T47D (cell line): ENCODE results near the gene ASCC3.

Source experiments
- DNase-seq, 2 experiments: peaks; one replicate each; pipeline versions ENCODE4 v3.0.0 to v3.0.0-alpha.2; 2011 to 2012; ENCODE audit warnings: low read depth in 1 of 2, low spot score in 1 of 2
- JUND ChIP-seq: IDR thresholded peaks from 2 replicates; pipeline ENCODE4 v1.6.1; 2012; ENCODE audit warnings: low read depth
- in situ Hi-C: cut with HindIII; loops from 2 replicates; pipeline ENCODE4 v1.10.0; 2016; ENCODE audit warnings: low sequenced_read_pairs, low pct_unique_long_range_greater_than_20kb

ASCC3 gene

DNA sequence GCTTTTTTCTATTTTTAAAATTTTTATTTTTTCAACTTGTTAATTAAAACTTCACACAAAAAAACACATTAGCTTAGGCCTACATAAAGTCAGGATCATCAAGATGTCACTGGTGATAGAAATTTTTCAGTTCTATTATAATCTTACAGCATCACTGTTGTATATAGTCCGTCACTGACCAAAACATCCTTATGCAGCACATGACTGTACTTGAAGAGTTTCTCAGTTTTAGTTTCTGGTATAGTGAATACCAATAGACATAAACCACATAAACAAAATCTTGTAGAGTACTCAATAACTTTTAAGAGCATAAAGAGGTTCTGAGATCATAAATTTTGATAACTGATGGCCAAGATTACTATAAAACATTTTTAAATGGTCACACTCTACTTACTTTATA lies 71.8 kb downstream of the ASCC3 start:
- in situ Hi-C loops, result no loop called here
- TF ChIP-seq JUND, result no peak
- no peak for DNase-seq

DNA sequence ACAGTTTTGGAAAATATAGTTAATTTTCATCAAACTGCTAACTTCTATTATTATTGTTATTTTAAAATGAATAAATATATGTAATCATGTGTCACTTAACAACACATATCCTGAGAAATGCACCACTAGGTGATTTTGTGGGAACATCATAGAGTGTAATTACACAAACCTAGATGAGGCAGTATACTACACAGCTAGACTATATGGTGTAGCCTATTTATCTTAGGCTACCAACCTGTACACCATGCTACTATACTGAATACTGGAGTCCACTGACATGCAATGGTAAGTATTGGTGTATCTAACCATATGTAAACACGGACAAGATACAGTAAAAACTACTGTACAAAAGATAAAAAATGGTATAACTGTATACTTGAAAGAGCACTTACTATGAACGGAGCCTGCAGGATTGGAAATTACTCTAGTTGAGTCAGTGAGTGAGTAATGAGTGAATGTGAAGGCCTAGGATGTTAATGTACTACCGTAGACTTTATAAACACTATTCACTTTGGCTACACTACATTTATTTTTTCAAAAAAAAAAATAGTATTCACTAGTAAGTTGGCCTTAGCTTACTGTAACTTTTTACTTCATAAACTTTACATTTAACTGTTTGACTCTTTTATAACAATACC lies 72.4 kb downstream of the ASCC3 start:
- DNase-seq, result no peak
- no peak for TF ChIP-seq JUND
- in situ Hi-C loops, result no loop called here

DNA sequence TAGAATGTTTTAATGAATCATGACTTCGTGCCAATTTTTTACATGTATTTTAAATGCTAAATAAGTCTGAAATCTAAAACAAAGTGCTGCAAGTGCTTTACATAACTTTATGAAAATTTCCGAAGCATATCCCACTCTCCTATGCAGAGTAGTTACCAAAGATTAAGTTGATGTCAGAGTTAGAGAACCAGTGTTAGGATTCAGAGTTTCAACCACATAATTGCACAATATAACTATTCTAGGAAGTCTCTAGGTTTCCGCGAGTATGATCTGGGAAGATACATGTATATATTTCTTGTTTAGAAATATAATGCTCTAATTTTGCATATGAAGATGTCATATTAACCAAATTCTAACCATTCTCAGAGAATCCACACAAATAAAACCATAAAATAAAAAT lies 74.8 kb downstream of the ASCC3 start:
- no peak for TF ChIP-seq JUND
- no peak for DNase-seq
- in situ Hi-C loops, result no loop called here

DNA sequence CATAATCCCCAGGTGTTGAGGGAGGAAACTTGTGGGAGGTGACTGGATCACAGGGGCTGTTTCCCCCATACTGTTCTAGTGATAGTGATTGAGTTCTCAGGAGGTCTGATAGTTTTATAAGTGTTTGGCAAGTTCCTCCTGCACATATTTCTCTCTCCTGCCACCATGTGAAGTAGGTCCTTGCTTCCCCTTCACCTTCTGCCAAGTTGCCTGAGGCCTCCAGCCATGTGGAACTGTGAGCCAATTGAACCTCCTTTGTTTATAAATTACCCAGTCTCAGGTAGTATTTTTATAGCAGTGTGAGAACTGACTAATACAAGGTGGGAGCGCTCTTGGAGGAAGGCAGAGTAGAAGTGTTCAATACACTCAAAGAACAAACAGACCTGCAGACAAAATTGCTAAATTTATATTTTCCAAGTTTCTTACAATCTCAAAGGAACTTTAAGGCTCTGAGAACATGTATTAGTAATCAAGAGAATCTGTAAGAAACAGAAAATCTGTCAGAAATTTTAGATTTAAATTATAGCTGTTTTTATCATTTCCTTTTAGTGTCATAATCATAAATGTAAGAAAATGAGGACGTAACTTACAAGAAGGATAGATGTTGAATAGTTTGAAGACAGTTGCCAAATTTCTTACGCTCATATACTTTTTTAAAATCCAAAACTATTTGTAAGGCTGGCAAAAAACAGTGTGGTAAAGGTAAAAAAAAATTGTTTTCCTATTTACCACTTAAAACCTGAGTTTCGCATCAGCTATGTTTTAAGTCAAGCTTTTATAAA lies 77.7 kb downstream of the ASCC3 start:
- peak in 1 of 2 experiments; percentile 55 for DNase-seq
- no peak for TF ChIP-seq JUND
- in situ Hi-C loops, result no loop called here

DNA sequence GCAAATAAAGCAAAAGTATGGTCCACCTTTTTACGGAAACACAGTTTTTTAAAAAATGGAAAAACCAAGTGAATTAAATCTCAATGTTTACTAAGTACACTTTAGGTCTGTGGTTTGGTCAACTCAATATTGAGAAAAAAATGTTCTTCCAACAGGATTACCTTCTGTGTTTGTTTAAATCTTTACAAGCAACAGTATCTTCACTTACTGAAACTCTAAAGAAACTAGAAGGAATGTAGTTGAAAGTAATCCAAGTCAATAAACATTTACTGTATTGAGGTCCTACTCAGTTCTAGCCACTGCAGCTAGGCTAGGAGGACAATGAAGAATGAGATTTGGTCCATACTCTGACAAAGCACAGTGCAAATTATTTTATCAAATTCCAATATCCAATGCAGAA lies 80.1 kb downstream of the ASCC3 start:
- TF ChIP-seq JUND, result no peak
- in situ Hi-C loops, result no loop called here
- DNase-seq, result peak in 1 of 2 experiments; percentile 7

DNA sequence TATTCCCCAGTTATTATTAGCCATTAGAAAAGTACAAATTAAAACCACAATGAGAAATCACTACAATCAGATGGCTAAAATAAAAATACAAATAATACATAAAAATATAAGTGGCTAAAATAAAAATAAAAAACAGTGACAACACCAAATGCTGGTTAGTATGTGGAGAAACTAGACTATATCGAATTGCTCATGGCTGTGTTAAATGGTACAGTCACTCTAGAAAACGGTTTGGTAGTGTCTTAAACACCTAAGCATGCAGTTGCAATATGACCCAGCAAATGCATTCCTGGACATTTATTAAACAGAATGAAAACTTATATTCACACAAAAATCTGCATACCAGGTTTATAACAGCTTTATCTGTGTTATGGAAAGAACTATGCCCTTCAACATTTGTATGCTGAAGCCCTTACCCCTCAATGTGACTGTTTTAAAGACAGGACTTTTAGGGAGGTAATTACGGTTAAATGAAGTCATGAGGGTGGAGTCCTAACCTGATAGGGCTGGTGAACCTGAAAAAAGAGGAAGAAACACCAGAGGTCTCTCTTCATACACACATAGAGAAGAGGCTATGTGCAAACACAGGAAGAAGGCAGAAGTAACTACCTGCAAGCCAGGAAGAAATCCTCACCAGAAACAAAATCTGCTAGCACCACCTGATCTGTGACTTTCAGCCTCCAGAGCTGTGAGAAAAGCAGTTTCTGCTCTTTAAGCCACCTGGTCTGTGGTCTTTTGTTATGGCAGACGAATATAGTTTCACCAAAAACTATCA lies 84.9 kb downstream of the ASCC3 start:
- DNase-seq, result peak in 1 of 2 experiments; percentile 13
- in situ Hi-C loops, result no loop called here
- TF ChIP-seq JUND, result no peak

DNA sequence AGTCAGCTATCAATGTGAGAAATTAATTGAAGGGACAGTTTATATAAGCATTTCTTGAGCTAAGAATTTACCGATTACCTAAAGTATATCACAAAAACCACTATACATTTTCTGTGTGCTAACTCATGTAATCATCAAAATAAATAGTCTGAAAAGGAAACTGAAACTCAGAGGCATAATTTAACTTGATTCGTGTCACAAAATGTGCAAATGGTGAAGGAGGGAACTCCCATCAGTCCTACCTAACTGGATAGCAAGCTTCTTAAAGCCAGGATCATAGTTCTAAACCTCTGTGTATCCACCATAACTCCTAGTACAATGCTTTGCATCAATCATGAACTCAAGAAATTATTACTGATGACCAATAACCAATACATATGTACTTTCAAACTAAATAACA lies 91.0 kb downstream of the ASCC3 start:
- no peak for TF ChIP-seq JUND
- in situ Hi-C loops, result no loop called here
- no peak for DNase-seq

DNA sequence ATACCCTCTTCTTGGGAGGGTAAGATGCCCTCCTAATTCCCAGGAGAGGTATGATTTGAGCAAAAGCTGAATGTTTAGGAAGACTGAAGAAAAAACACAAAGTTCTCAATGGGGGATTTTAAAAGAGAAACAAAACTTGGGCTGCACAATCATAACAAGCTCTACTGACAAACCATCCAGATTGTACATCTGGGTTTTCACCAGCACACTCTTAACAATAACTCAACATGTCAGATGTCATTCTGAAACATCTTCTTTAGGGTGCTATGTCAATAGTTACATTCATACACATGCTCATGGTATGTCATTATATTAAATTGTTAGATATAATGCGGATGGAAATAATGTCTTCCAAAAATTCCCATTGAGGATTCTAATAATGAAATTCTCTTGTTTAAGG lies 95.1 kb downstream of the ASCC3 start:
- no peak for TF ChIP-seq JUND
- in situ Hi-C loops, result no loop called here
- no peak for DNase-seq

DNA sequence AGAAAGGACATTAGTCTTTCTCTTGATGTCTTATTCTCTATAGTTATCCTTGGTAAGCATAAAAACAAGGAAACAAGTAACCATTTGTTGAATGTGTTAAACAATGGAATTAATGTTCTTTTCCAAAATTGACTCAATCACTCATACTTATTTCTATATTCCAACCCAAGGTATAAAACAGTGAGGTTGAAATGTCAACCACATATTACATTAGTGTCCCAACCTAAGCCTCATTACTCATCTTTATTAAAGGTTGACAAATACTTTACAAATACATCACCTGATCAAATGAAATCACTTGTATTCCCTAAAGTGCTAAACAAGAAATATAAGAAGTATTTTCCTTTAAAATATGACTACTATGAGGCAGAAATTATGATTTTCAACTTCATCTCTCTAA lies 100.5 kb downstream of the ASCC3 start:
- no peak for DNase-seq
- TF ChIP-seq JUND, result no peak
- in situ Hi-C loops, result no loop called here

DNA sequence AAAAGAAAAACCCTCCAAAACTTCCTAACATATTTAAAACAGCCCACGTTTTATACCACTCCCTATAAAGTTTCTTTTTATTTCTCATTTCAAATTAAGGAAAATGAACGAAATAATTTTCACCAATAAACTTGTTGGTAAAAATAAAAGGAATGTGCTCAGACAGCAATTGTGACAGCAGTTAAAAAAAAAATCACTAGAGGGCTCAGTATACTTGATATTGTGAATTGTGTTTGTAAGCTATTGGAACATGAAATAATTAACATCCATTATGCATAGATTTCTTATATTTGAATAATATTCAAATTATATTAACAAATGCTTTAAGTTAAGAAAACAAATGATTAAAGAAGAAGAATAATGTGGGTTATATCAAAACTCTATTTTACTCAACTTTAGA lies 105.5 kb downstream of the ASCC3 start:
- in situ Hi-C loops, result no loop called here
- TF ChIP-seq JUND, result no peak
- DNase-seq, result peak in 1 of 2 experiments; percentile 1

DNA sequence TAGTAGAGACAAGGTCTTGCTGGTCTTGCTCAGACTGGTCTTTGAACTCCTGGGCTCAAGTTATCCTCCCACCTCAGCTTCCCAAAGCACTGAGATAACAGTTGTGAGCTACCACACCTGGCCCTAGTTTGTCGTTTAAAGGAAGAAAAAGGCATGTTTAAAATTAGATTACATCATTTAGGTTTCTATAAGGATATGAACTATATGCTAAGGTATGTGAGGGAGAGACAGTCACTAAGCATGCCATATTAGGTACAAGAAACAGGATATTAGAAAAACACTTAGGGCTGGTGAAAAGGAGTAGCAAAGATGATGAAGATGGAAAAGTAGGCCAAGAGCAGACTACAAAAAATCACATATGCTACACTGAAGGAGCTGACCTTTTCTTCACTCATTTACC lies 106.4 kb downstream of the ASCC3 start:
- no peak for TF ChIP-seq JUND
- DNase-seq, result no peak
- in situ Hi-C loops, result no loop called here

DNA sequence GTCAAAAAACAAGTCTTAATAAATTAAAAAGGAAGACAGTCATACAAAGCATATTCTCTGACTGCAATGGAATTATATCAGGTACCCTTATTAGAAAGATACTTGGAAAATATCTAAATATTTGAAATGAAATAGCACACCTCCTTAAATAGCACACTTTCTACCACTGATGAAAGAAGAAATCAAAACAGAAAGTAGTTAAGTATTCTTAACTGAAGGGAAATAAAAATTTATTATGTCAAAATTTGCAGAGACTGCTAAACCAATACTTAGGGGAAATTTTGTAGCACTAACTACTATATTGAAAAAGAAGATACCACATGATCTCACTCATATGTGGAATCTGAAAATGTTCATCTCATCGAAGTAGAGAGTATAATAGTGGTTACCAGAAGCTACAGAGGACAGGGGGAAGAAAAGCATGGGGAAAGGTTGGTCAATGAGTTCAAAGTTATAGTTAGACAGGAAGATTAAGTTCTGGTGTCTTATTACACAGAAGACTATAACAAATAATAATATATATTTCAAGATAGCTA lies 112.2 kb downstream of the ASCC3 start:
- in situ Hi-C loops, result no loop called here
- TF ChIP-seq JUND, result no peak
- no peak for DNase-seq
